HEK293 (cell line): ENCODE measurements around the gene HSPA2.
A peak's percentile ranks its signal among the peaks of the same experiment; 100 is the strongest.

Experiments
- CTCF ChIA-PET: fragments of 350-600 bp; formaldehyde crosslinking; extraction: SDS; loops from one replicate; lab custom pipeline; 2021; ENCODE audit warnings: antibody characterized with exemption; lab: Yijun Ruan, JAX
- POLR2A ChIA-PET: fragments of 300-600 bp; formaldehyde crosslinking; extraction: SDS; loops from one replicate; lab custom pipeline; 2020; ENCODE audit warnings: antibody characterized with exemption, inconsistent platforms; lab: Yijun Ruan, JAX
- H3K27ac ChIP-seq: fragments of 200-500 bp; sonication (Bioruptor generic); 2 replicates; pipeline ENCODE4 v1.5.1; 2014; ENCODE audit warnings: low read depth, low read length, control low read depth, inconsistent platforms; ENCODE audit errors: extremely low read depth
- H3K36me3 ChIP-seq, 2 experiments: fragments of 200-500 bp in 1 of 2; sonication (Bioruptor generic) in 1 of 2; 1 replicate in 1 of 2; 2 replicates in 1 of 2; pipeline ENCODE4 v1.5.1; 2014 to 2017; ENCODE audit warnings: inconsistent platforms in 2 of 2, low read length in 2 of 2; ENCODE audit not compliant: control insufficient read depth in 2 of 2, insufficient read depth in 1 of 2
- H3K4me1 ChIP-seq: fragments of 200-500 bp; sonication (Bioruptor generic); 2 replicates; pipeline ENCODE4 v1.5.1; 2014; ENCODE audit warnings: mild to moderate bottlenecking, low read length, inconsistent platforms; ENCODE audit not compliant: control insufficient read depth, insufficient read depth
- H3K4me3 ChIP-seq: 2 replicates; pipeline ENCODE4 v1.5.1; 2011; ENCODE audit warnings: low read depth, mild to moderate bottlenecking, control low read depth, low read length, moderate library complexity
- H3K9me3 ChIP-seq: fragments of 200-500 bp; sonication (Bioruptor generic); 2 replicates; pipeline ENCODE4 v1.5.1; 2014; ENCODE audit warnings: low read depth, low read length, inconsistent platforms; ENCODE audit not compliant: control insufficient read depth, insufficient read depth
- PRDM1 ChIP-seq: fragments of 450-650 bp; formaldehyde crosslinking; IDR thresholded peaks from 2 replicates; pipeline ENCODE4; 2016; ENCODE audit warnings: missing biosample characterization, missing genetic modification characterization
- SCRT2 ChIP-seq: fragments of 450-650 bp; formaldehyde crosslinking; IDR thresholded peaks from 2 replicates; pipeline ENCODE4 v1.5.1; 2016; ENCODE audit warnings: missing biosample characterization, missing genetic modification characterization
- SP2 ChIP-seq: fragments of 450-650 bp; formaldehyde crosslinking; IDR thresholded peaks from 2 replicates; pipeline ENCODE4 v1.5.1; 2016; ENCODE audit warnings: missing biosample characterization, missing genetic modification characterization
- YY2 ChIP-seq: fragments of 450-650 bp; formaldehyde crosslinking; IDR thresholded peaks from 2 replicates; pipeline ENCODE4 v1.5.1; 2016; ENCODE audit warnings: missing biosample characterization, missing genetic modification characterization
- ZBTB1 ChIP-seq: fragments of 450-650 bp; formaldehyde crosslinking; IDR thresholded peaks from 2 replicates; pipeline ENCODE4 v1.5.1; 2016; ENCODE audit warnings: missing biosample characterization, missing genetic modification characterization
- ZNF174 ChIP-seq: fragments of 450-650 bp; formaldehyde crosslinking; IDR thresholded peaks from 2 replicates; pipeline ENCODE4 v1.5.0; 2017; ENCODE audit warnings: missing biosample characterization, mild to moderate bottlenecking, missing genetic modification characterization
- ZNF184 ChIP-seq: fragments of 450-650 bp; IDR thresholded peaks from 2 replicates; pipeline ENCODE4 v1.5.1; 2018; ENCODE audit warnings: missing biosample characterization, mild to moderate bottlenecking, missing genetic modification characterization
- ZNF23 ChIP-seq: fragments of 450-650 bp; formaldehyde crosslinking; IDR thresholded peaks from 2 replicates; pipeline ENCODE4 v1.5.1; 2016; ENCODE audit warnings: missing biosample characterization, missing genetic modification characterization, borderline replicate concordance
- ZNF24 ChIP-seq: fragments of 450-650 bp; formaldehyde crosslinking; IDR thresholded peaks from 2 replicates; pipeline ENCODE4 v1.5.1; 2016; ENCODE audit warnings: missing biosample characterization, missing genetic modification characterization
- ZNF26 ChIP-seq: fragments of 450-650 bp; formaldehyde crosslinking; IDR thresholded peaks from 2 replicates; pipeline ENCODE4 v1.5.1; 2016; ENCODE audit warnings: missing biosample characterization, missing genetic modification characterization
- ZNF302 ChIP-seq: fragments of 450-650 bp; formaldehyde crosslinking; IDR thresholded peaks from 2 replicates; pipeline ENCODE4 v1.5.1; 2016; ENCODE audit warnings: missing biosample characterization, missing genetic modification characterization, low read depth
- ZNF350 ChIP-seq: fragments of 450-650 bp; formaldehyde crosslinking; IDR thresholded peaks from 2 replicates; pipeline ENCODE4 v1.5.0; 2017; ENCODE audit warnings: missing biosample characterization, mild to moderate bottlenecking, missing genetic modification characterization
- ZNF391 ChIP-seq: fragments of 450-650 bp; formaldehyde crosslinking; IDR thresholded peaks from 2 replicates; pipeline ENCODE4 v1.5.1; 2016; ENCODE audit warnings: low read depth, missing biosample characterization, missing genetic modification characterization, borderline replicate concordance
- ZNF404 ChIP-seq: fragments of 450-650 bp; formaldehyde crosslinking; IDR thresholded peaks from 2 replicates; pipeline ENCODE4 v1.5.1; 2017; ENCODE audit warnings: missing biosample characterization, missing genetic modification characterization
- ZNF423 ChIP-seq: fragments of 450-650 bp; formaldehyde crosslinking; IDR thresholded peaks from 2 replicates; pipeline ENCODE4 v1.5.1; 2016; ENCODE audit warnings: missing biosample characterization, missing genetic modification characterization
- ZNF48 ChIP-seq: fragments of 450-650 bp; formaldehyde crosslinking; IDR thresholded peaks from 2 replicates; pipeline ENCODE4 v1.5.1; 2016; ENCODE audit warnings: missing biosample characterization, missing genetic modification characterization
- ZNF530 ChIP-seq: fragments of 450-650 bp; formaldehyde crosslinking; IDR thresholded peaks from 2 replicates; pipeline ENCODE4 v1.5.1; 2016; ENCODE audit warnings: low read depth, missing biosample characterization, missing genetic modification characterization
- ZNF549 ChIP-seq: fragments of 450-650 bp; IDR thresholded peaks from 2 replicates; pipeline ENCODE4 v1.5.1; 2018; ENCODE audit warnings: missing biosample characterization, missing genetic modification characterization, mild to moderate bottlenecking, inconsistent platforms, moderate library complexity
- ZNF623 ChIP-seq: fragments of 450-650 bp; formaldehyde crosslinking; IDR thresholded peaks from 2 replicates; pipeline ENCODE4 v1.5.1; 2016; ENCODE audit warnings: missing biosample characterization, missing genetic modification characterization
- ZNF626 ChIP-seq: fragments of 450-650 bp; sonication (Bioruptor Pico); formaldehyde crosslinking; IDR thresholded peaks from 2 replicates; pipeline ENCODE4 v1.5.1; 2018; ENCODE audit warnings: missing biosample characterization, missing genetic modification characterization, inconsistent platforms
- ZNF660 ChIP-seq: fragments of 450-650 bp; IDR thresholded peaks from 2 replicates; pipeline ENCODE4 v1.5.1; 2018; ENCODE audit warnings: missing biosample characterization, mild to moderate bottlenecking, missing genetic modification characterization
- ZNF707 ChIP-seq: fragments of 450-650 bp; formaldehyde crosslinking; IDR thresholded peaks from 2 replicates; pipeline ENCODE4 v1.5.1; 2016; ENCODE audit warnings: missing biosample characterization, missing genetic modification characterization
- TF ChIP-seq, protein P1 (sequence below): fragments of 450-650 bp; formaldehyde crosslinking; IDR thresholded peaks from 2 replicates; pipeline ENCODE4 v1.5.1; 2017; ENCODE audit warnings: missing biosample characterization, missing genetic modification characterization
- TF ChIP-seq, protein P2 (sequence below): fragments of 450-650 bp; formaldehyde crosslinking; IDR thresholded peaks from 2 replicates; pipeline ENCODE4 v1.5.1; 2016; ENCODE audit warnings: missing biosample characterization, missing genetic modification characterization
- TF ChIP-seq, protein P3 (sequence below): fragments of 450-650 bp; formaldehyde crosslinking; IDR thresholded peaks from 2 replicates; pipeline ENCODE4 v1.5.1; 2016; ENCODE audit warnings: missing biosample characterization, missing genetic modification characterization

Gene HSPA2

DNA sequence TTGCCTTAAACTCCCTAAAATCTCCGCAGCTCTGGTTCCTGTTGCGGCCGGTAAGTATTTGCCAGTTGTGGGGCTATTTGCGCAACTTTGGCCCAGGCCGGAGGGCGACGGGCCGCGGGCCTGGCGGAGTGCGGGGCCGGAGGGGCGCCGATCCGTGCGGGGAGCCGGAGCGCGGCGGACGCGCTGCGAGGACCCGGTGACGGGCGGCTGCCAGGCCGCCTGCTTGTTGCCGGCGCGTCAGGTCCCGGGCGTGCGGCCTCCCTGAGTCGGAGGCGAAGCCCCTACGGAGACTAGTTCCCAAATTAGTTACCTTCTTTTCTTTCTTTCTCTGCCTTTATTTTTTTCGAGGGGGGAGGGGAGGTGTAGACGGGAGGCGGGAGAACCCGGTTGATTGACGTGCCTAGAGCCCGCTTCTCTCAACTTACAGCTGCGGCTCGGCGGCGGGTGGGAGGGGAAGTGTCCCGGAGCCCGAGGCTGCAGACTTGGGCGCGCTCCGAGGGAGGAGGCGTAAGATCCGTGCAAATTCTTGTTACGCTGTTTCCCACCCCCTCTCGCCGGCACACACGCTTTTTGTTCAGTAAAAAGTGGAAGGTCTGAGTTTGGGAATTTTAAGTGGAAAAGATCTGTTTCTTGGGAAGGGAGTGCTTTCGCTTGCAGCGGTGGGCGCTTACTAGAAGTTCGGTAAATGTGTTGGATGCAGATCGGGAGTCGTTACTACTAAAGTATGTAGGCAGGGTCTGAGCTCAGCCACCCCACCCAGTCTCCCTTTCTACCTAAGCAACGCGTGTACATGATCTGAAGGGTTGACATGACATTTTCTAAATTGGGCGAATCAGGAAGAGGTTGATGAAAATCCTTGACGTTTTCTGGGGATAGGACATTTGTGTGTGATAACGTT, 35.4 kb upstream of the HSPA2 start (continued):
- TF ChIP-seq, protein P1, sequence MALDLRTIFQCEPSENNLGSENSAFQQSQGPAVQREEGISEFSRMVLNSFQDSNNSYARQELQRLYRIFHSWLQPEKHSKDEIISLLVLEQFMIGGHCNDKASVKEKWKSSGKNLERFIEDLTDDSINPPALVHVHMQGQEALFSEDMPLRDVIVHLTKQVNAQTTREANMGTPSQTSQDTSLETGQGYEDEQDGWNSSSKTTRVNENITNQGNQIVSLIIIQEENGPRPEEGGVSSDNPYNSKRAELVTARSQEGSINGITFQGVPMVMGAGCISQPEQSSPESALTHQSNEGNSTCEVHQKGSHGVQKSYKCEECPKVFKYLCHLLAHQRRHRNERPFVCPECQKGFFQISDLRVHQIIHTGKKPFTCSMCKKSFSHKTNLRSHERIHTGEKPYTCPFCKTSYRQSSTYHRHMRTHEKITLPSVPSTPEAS (tag by site-specific recombination) = no peak
- peak; percentile 29; the same call in 1 of the 2 replicates for TF ChIP-seq ZNF660
- no peak for TF ChIP-seq ZNF549 (tag by site-specific recombination)
- no peak for TF ChIP-seq ZNF707 (tag by site-specific recombination)
- TF ChIP-seq ZNF302 = no peak
- no peak for TF ChIP-seq ZNF174 (tag by site-specific recombination)
- TF ChIP-seq ZNF626 (tag by site-specific recombination) = no peak
- peak; percentile 71 for TF ChIP-seq SP2 (tag by site-specific recombination)
- no peak for TF ChIP-seq ZNF530 (tag by site-specific recombination)
- no peak for TF ChIP-seq ZNF23 (tag by site-specific recombination)
- TF ChIP-seq, protein P2, sequence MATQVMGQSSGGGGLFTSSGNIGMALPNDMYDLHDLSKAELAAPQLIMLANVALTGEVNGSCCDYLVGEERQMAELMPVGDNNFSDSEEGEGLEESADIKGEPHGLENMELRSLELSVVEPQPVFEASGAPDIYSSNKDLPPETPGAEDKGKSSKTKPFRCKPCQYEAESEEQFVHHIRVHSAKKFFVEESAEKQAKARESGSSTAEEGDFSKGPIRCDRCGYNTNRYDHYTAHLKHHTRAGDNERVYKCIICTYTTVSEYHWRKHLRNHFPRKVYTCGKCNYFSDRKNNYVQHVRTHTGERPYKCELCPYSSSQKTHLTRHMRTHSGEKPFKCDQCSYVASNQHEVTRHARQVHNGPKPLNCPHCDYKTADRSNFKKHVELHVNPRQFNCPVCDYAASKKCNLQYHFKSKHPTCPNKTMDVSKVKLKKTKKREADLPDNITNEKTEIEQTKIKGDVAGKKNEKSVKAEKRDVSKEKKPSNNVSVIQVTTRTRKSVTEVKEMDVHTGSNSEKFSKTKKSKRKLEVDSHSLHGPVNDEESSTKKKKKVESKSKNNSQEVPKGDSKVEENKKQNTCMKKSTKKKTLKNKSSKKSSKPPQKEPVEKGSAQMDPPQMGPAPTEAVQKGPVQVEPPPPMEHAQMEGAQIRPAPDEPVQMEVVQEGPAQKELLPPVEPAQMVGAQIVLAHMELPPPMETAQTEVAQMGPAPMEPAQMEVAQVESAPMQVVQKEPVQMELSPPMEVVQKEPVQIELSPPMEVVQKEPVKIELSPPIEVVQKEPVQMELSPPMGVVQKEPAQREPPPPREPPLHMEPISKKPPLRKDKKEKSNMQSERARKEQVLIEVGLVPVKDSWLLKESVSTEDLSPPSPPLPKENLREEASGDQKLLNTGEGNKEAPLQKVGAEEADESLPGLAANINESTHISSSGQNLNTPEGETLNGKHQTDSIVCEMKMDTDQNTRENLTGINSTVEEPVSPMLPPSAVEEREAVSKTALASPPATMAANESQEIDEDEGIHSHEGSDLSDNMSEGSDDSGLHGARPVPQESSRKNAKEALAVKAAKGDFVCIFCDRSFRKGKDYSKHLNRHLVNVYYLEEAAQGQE = no peak
- no peak for TF ChIP-seq SCRT2 (tag by site-specific recombination)
- TF ChIP-seq ZNF404 (tag by site-specific recombination) = no peak
- TF ChIP-seq ZBTB1 (tag by site-specific recombination) = no peak
- TF ChIP-seq ZNF623 = no peak
- TF ChIP-seq ZNF423 (tag by site-specific recombination) = no peak
- TF ChIP-seq YY2 (tag by site-specific recombination) = no peak
- TF ChIP-seq, protein P3, sequence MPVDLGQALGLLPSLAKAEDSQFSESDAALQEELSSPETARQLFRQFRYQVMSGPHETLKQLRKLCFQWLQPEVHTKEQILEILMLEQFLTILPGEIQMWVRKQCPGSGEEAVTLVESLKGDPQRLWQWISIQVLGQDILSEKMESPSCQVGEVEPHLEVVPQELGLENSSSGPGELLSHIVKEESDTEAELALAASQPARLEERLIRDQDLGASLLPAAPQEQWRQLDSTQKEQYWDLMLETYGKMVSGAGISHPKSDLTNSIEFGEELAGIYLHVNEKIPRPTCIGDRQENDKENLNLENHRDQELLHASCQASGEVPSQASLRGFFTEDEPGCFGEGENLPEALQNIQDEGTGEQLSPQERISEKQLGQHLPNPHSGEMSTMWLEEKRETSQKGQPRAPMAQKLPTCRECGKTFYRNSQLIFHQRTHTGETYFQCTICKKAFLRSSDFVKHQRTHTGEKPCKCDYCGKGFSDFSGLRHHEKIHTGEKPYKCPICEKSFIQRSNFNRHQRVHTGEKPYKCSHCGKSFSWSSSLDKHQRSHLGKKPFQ (tag by site-specific recombination) = no peak
- TF ChIP-seq ZNF24 (tag by site-specific recombination) = no peak
- no peak for TF ChIP-seq ZNF350 (tag by site-specific recombination)
- no peak for TF ChIP-seq ZNF184 (tag by site-specific recombination)
- no peak for TF ChIP-seq ZNF391 (tag by site-specific recombination)

DNA sequence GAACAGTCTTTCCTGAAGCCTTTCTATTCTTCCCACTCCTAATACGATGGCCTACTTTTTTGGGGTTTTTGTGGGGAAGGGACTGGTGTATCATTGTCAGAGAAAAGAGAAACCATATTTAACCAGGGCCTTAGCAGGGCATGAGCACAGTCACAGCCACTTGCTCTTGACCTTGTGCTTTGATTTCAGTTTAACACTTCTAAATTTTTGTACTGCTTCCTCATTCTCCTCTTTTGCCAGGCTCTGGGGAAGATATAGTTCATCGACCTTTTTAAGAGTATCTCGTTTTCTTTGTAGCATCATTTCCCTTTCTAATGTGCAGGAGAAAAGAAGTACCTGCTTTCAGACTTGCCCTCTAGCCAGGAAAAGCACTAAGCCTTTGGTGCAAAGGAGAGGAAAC, 33.8 kb upstream of the HSPA2 start:
- peaks cover 18% of the 10 kb centered on the region for H3K4me1 ChIP-seq
- no peak for TF ChIP-seq ZNF48
- no peak for TF ChIP-seq ZNF26 (tag by site-specific recombination)
- TF ChIP-seq PRDM1 = peak; percentile 51
- CTCF ChIA-PET = no interaction called here
- no peak overlapping the region for H3K27ac ChIP-seq
- POLR2A ChIA-PET = no interaction called here
- H3K4me3 ChIP-seq = no peak overlapping the region
- no peaks in the 10 kb centered on the region for H3K36me3 ChIP-seq
- H3K9me3 ChIP-seq = no peaks in the 10 kb centered on the region
